Activated T-helper 1 cell treated with Interleukin-2 at 50 U/mL for 16 hours (primary cell): Measurements from ENCODE around the gene CALU.

ENCODE experiments used
- DNase-seq: peaks from one replicate; pipeline ENCODE4 v3.0.0-alpha.2; 2020; ENCODE audit warnings: low read depth

Gene CALU

GRCh38 chr7:128811631-128812430 lies 72.7 kb downstream of the CALU start:
- no peak for DNase-seq

GRCh38 chr7:128812514-128813168 lies 73.5 kb downstream of the CALU start:
- no peak for DNase-seq

DNA sequence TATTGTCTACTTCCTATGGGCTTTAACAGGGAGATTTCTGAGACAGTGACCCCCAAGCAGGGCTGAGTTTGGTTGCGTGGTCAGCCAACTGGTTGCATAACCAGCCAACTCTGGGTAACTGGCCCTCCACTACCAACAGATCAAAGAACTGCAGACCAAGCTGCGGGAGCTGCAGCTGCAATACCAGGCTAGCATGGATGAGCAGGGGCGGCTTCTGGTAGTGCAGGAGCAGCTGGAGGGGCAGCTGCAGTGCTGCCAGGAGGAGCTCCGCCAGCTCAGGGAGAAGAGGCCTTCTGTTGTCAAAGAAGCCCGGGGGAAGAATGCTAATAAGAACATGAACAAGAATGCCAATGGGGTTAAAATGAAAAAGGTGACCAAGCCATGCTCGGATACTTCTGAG lies 75.3 kb downstream of the CALU start:
- no peak for DNase-seq

DNA sequence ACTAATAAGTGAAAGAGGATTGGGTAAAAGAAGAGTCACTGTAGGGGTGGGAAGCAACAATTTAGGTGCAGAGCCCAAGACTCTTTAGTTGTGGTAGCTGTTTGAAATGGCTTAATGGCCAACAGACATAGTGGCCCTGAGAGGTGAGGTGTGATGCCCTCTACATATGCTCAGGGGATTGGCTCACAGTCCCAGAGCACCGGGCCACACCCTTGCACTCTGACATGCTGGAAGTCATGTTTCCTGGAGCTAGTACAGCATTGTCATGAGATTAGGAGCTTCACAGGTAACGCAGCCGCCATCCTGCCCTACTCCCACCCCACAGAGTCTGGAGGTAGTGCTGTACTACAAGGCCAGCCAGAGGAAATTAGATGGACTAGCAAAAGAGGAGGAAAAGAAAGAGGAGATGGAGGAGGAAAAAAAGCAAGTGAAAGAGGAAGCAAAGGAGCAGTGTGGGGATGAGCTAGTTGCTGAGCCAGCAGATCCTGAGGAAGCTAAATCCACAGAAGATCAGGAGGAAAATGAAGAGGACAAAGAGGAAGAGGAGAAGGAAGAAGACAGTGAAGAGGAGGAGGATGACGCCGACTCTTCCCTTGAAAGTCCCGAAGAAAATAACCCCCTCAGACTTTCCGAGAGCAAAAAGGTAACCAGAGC lies 76.3 kb downstream of the CALU start:
- no peak for DNase-seq

- no peak for DNase-seq
Observed at GRCh38 chr7:128818694-128819093, 79.5 kb downstream of the CALU start.
